GM21717 (cell line): ENCODE measurements around the gene MAP7D2.
A peak's percentile ranks its signal among the peaks of the same experiment; 100 is the strongest.

Source experiments
- ATAC-seq: cut with Tn5 transposase; IDR thresholded peaks from one replicate; pipeline ENCODE4 v1.9.1; 2021; ENCODE audit warnings: mild to moderate bottlenecking, moderate library complexity; ENCODE audit not compliant: unreplicated experiment

Gene MAP7D2

DNA sequence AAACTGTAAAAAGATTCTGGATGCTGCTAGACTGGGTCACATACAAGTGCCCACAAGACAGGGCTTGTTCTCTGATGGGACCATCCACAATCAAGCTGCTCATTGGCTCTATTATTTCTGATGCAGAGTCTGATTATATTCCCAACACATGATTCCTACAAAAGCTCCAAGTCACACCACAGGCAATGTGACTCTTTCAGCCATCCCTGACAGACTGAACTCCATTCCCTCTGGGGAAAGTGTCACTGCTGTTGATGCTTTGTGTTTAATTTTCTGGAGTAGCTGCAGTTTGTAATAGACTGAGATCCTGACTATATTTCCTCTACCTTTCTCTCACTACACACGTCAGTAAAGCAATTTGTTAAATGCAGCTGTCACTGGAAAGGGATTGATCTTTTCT, 70.5 kb downstream of the MAP7D2 start:
- no peak for ATAC-seq

DNA sequence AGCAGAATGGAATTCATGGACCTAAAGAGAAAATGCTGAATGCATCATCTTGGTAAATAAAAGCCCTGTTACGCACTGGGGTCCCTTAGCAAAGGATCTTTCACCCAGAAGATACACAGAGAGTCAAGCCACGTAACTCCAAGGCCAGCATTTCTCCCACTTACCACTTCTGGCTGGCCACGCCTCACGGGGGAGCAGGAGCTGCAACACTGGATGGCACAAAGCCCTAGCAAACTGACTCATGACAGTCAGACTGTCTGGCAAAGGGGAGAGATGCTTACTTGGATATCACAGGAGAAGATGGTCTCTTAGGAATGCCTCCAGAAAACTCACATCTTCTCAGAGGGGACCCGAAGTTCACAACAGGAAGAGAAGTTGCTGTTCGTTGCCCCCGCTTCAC, 74.5 kb downstream of the MAP7D2 start:
- ATAC-seq, result no peak

DNA sequence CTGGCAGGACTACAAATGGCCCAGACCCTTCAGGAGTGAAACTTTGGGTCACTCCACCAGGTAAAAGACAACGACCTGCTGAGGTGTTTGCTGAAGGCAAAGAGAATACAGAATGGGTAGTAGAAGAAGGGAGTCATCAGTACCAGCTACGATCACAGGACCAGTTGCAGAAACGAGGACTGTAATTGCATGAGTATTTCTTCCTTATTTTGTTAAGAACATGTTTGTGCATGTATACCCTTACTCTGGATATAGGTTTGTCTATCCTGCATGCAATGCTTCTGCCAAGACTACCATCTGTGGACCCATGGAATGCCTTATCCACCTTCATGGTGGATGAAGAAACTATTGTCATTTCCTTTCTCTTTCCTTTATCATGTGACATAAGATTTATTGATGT, 77.7 kb downstream of the MAP7D2 start:
- no peak for ATAC-seq

DNA sequence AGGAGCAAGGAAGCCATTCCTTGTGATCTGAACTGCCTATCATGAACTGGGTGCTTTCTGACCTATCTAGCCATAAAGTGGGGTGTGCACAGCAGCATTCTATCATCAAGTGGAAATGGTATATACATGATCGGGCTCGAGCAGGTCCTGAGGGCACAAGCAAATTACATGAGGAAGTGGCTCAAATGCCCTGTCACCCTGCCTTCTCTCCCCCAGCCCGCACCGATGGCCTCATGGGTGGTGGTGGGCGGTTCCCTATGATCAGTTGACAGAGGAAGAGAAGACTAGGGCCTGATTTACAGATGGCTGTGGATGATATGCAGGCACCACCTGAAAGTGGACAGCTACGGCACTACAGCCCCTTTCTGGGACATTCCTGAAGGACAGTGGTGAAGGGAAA, 79.5 kb downstream of the MAP7D2 start:
- no peak for ATAC-seq

DNA sequence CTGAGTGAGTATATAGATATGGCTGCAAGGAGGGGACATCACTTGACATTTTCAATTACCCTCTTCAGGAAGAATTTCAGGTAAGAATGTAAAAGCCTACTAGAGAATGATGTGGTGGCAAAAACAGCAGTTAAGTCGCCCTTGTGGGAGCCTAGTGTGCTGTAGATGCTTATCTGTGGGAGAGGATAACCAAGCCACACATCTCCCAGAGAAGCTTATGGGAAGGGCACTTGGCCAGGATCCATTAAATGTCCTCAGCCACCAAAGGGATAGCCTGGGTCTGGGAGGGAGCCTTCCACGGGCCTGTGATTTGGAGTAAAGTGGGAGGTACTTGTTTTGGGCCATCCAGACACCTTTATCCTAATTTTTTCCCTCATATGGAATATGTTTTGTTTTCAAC, 84.5 kb downstream of the MAP7D2 start:
- no peak for ATAC-seq

DNA sequence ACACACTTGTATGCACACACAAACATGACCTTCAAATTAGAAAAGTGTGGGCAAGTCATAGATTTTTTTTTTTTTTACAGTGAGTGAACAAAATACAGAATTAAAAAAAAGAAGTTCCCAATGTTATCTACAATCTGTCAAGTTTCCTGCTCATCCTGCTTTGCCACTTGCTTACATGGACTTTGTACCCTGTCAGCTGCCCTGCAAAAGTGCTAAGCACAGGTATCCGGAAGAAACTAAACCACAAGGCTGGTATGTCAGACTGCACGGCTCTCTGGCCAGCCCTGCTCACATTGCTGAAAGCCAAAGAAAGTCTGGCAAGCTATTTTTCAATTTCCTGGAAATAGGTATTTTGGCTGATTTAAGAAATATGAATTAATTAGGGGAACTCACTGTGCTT, 87.0 kb downstream of the MAP7D2 start:
- no peak for ATAC-seq

DNA sequence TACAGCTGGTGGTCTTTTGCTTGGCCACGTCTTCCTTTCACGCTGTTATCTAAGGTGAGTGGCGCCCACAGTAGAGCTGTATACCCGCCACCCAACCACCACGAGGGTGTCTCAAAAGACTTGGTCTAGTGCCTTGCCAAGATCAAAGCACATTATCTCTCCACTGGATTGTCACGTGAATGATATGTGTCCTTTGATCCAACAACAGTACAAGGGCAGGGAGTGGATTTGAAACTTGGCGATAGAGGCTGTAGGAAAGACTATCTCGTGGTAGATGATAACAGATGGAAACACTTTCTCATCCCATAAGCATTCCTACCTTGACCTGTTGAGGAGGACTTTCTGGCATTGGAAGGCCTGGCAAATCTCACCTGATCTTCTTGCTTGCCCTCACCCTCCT, 88.1 kb downstream of the MAP7D2 start:
- ATAC-seq, result no peak

DNA sequence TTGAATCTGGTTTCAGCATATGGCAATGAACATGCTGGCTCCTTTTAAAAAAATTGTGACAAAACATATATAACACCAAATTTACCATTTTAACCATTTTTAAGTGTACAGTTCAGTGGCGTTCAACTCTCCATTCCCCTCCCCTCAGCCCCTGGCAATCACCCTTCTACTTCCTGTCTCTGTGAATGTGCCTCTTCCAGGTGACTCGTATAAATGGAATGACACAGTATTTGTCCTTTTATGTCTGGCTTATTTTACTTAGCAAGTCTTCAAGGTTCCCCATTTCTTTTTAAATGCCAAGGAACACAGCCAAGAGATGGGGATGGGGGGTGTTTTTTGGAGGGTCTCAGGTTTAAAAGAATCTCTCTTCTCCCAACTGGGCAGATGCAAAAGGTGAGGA, 90.4 kb downstream of the MAP7D2 start:
- ATAC-seq, result no peak

DNA sequence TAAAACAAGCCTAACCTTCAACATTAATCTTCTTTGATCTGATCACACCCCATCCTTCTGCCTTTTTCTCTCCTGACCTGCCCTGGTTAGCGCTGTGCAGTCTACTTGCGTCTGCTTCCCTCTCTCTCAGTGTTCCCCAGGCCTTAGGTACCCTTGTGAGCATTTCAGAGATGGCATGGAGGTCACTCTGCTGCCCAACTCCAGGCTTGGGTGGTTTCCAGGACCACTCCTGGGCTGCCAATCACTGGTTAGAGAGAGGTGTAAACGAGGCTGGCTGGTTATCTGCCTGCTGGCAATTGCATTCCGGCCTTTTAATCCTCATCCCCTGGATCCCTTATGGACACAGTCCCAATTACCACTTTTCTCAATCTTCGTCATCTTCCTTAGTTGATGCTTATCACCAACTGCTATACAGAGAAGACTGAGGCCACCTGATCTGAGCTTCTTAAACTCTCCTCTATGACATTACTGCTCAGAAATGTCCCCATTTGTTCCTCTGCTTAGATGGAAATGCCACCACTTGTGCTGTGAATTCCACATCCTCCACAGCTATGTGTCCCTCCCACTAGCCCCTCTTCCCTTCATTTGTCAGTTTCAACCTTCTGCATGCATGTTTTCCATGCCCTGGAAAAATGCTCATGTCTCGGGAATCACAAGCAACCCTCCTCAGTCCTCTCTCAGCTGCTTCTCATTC, 96.9 kb downstream of the MAP7D2 start:
- no peak for ATAC-seq

DNA sequence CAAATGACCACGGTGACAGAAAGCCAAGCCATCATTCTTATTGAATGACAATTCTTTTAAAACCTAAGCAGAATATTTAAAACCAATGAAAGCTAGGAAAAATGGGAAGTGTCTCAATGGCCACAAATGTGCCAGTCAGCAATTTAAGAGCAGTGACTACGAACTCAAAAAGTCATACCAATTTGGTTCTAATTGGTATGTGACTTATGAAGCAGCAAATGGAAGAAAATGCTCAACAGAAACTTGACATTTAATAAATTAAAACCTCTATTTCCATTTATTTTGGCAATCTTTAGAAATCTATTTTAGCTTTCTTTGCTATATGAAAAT, 100.1 kb downstream of the MAP7D2 start:
- no peak for ATAC-seq

DNA sequence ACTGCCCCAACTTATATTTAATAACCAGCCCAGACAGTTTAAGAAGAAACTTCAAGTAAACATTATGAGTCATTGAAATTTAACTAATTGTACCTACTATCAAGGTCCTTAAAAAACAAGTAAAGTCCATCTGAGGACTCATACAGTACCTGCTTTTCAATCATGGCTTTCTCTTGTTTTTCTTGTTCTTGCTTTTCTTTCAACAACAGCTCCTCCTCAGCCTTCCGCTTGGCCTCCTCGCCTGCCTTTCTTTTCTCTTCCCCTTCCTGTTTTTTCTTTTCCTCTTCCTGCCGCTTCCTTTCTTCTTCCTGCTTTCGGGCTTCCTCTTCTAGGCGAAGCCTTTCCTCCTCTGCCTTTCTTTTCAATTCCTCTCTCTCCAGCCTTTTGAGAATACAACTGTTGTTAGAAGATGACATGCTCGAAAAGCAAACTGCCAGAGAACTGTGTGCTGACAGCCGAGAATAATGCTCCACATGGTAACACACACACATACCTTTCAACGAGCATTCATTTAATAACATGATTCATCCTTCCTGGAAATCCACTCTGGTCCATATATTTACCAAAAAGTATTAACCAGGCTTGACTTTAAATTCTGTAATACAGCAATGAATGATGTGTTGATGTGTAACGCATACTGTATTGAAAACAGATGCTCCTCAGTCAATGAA, 100.6 kb downstream of the MAP7D2 start:
- ATAC-seq, result no peak

DNA sequence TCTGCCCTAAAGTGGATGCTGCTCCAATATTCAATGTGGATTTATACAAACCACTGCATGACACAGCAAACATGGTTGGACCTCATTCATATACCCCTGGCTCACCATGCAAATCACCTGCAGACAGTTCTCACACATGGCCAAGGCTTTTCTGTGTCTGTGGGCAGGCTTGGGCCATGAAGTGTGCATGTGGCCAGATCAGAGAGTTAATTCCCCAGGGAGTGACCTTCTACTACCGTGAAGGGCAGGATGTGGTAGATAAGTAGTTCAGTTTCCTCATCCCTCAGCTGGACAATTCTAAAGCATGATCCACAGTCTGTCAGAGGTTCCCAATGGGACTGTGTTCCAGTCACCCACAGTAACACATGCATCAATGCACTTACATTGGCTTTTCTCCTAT, 101.3 kb downstream of the MAP7D2 start:
- ATAC-seq, result no peak

DNA sequence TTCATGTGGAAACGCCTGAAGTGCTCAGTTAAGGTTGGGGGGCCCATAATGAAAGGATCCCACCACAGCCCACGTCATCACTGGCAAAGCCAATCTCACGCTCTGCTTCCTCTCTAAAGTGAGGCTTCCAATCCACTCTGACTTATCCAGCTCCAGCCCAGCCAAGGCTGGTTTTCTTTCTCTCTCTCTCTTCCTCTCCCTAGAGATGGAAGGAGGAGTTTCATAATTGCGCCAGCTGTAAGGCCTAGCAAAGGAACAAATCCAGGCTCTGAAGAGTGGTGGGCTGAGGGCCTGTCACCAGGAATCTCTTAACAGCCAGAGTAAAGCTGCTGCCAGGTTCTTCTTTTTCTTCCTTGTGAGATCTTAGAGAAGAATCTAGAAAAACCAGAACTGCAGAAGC, 105.1 kb downstream of the MAP7D2 start:
- ATAC-seq, result no peak

DNA sequence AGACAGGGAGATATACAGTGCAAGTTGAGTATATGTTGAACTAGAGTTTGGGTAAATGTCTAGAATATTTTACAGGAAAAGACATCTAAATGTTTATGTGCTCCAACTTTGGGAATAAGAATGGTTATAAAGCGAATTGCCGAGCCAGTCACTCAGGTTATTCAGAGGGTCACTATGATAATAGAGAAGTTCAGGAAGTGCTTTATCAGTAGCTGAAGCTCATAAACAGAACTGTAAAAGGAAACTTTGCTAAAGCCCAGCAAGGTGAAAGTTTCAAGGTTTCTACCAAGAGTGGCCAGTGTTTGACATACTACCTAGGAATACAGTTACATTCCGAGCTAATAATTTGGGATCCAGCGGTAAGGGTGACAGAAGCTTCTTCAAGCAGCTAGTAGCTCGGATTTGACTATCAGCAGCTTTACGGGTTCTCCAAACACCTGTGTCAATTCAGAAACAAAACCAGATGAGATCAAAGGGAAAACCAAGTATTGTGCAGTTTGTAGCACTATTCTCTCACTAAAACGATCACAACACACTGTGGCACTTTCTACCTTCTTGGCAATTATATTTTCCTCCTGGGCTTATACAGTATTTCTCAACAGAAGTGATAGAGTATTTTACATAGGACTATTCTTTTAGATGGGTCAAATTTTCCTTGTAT, 108.6 kb downstream of the MAP7D2 start:
- no peak for ATAC-seq

DNA sequence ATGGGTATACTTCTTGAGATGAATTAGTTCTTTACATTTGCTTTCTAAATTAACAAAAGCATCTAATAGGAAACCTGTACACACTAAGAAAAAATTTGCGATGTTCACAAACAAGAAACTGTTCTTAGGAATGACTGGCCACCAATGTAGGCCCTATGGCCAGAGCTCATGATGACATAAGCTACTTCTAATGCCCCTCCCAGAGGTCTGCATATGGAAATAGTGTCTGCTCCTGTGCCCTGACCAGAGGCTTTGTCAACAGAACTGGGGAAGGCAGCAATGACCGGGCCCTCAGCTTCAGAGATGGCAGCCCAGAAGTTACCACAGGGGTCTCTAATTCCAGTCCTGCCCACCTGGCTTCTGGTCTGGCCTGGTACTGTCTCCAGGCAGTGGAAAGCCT, 110.8 kb downstream of the MAP7D2 start:
- ATAC-seq, result no peak

DNA sequence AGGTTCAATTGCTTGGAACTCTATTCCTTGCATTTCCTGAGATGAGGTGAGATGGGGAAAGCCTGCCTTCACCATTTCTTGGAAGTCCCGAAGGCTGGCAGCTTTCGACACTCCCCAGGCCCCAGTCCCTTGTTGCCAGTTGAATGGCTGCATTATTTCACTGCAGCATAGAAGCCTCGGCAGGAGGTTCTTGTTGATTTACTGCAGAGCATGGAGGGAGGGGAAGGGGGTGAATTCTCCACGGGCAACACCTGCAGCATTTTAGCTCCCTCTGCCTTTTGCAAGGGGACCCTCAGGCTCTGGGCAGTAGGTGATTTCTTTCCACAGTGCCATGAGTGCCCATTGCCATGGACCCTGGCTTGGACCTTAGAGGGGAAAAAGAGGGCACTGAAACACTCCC, 115.1 kb downstream of the MAP7D2 start:
- ATAC-seq, result no peak

DNA sequence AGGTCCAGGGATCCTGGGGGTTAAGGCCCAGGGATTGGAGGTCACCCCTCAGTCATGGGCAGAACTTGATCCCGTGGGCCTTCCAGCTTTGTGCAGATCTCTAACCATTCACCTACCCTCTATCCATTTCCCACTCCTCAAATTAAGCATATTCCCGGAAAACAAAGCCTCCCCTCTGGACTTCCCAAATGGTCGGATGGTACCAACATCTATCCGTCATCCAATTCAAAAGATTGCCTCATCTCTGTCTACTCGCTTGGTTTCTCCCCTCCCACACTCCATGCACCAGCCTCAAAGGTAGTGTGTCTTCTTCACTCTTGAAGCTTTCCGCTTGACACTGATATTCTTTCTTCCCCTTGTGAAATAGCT, 125.4 kb downstream of the MAP7D2 start:
- no peak for ATAC-seq

DNA sequence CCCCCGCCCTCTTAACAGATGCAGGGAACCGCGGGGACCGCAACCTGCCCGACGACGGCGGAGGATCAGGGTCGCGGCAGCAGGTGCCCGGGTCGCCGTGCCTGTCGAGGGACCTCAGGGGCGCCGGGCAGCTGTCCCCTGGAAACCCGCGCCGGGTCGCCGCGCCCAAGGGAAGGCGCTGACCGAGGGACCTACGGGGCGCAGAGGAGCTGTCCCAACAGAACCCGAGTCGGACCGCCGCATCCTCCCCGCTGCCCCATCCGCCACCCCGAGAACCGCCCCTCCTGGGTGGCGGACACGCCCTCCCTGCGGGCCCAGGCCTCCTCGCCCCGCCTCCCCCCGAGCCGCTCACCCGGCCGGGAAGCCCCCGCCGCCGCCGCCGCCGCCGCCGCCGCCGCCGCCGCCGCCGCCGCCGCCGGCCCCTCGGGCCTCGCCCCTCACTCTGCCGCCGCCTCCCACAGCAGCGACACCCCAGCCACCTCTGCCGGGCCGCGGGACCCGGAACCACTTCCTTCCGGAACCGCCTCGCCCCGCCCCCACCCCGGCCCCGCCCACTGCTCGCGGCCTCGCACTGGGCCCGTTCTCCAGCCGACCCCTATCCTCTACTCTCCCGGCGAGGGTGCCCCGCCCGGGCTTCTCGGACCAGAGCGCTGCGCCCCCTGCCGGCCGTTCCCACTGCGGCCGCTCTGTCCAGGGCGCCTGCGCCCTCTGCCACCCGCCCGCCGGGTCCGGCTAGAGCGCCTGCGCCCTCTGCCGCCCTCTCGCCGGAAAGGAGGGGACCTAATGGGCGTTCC, 126.0 kb downstream of the MAP7D2 start, which contains the start of gene BCLAF3:
Gene BCLAF3, minus strand, starts transcription at position 506 of the 794 bp plus-strand sequence. CDS start 20,797 bp downstream, outside the sequence.
- peak; percentile 93 for ATAC-seq

DNA sequence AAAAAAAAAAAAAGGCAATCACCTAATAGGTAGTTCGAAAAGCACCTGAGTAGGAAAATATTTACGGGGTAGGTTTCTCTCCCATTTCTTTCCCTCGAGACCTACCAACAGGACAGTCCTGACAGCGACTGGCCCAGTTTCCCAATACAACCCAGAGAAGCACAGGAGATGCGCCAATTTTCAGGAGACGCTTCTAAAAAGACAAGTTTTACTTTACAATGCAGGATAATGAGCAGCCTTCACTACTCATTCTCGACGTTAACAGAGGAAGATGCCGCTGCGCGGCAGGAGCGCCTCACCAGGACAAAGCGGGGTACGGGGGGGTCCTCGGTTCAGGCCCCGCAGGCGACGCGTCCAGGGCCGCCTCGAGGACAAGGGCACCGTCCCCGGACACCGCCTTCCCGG, 126.6 kb downstream of the MAP7D2 start:
- ATAC-seq, result peak; percentile 20

DNA sequence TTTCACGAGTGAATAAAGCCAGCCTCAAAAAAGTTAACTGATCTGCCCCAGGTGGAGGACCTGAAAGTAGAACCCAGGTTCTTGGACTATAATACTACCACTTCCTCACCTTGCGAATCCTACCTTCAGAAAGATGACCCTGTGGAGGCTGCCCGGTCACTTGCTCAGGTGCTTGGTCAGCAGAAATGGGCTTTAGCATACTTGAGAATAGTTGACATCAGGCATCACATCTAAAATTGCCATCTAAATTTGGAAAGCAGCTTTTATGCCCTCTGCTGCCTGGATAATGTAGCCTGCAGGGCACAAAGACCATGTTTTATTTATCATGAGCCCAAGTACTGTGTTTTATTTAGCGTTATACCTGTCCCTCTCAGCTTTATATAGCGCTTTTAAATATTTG, 128.9 kb downstream of the MAP7D2 start:
- ATAC-seq, result no peak

DNA sequence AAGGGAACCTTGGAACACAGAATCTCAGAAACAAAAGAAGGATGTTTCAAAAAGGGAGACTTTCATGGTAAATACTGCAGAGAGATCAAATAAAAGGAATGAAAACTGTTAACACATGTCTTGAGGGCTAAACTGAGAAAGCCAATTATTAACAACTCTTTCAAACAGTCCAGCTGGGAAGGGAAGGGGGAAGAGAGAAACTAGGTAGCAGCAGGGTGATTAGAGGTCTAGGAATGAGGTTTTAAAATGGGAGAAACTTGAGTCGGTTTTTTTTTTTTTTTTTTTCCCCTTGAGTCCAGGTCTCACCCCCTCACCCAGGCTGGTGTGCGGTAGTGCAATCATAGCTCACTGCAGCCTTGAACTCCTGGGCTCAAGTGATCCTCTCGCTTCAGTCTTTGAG, 130.2 kb downstream of the MAP7D2 start:
- no peak for ATAC-seq

DNA sequence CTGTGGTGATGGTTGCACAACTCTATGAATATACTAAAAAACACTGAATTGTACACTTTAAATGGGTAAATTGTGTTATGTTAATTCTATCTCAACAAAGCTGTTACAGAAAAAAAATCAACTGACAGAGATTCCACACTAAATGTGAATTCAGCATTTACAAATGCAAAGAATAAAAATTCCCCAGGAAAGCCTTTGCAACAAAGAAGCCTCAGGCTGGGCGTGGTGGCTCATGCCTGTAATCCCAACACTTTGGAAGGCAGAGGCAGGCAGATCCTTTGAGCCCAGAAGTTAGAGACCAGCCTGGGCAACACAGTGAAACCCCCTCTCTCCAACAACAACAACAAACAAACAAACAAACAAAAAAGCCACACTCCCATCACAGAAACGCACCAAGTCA, 134.8 kb downstream of the MAP7D2 start:
- ATAC-seq, result no peak
